Measurements from ENCODE around the gene ANKEF1.

The ANKEF1 gene

GRCh38 chr20:10014431-10014830 lies 20.4 kb upstream of the ANKEF1 start:
- TF ChIP-seq, protein P1, sequence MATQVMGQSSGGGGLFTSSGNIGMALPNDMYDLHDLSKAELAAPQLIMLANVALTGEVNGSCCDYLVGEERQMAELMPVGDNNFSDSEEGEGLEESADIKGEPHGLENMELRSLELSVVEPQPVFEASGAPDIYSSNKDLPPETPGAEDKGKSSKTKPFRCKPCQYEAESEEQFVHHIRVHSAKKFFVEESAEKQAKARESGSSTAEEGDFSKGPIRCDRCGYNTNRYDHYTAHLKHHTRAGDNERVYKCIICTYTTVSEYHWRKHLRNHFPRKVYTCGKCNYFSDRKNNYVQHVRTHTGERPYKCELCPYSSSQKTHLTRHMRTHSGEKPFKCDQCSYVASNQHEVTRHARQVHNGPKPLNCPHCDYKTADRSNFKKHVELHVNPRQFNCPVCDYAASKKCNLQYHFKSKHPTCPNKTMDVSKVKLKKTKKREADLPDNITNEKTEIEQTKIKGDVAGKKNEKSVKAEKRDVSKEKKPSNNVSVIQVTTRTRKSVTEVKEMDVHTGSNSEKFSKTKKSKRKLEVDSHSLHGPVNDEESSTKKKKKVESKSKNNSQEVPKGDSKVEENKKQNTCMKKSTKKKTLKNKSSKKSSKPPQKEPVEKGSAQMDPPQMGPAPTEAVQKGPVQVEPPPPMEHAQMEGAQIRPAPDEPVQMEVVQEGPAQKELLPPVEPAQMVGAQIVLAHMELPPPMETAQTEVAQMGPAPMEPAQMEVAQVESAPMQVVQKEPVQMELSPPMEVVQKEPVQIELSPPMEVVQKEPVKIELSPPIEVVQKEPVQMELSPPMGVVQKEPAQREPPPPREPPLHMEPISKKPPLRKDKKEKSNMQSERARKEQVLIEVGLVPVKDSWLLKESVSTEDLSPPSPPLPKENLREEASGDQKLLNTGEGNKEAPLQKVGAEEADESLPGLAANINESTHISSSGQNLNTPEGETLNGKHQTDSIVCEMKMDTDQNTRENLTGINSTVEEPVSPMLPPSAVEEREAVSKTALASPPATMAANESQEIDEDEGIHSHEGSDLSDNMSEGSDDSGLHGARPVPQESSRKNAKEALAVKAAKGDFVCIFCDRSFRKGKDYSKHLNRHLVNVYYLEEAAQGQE (IDR thresholded peaks at IDR 0.05; ENCODE audit: insufficient read depth in 1 of 2, low read depth in 2 of 2, low read length in 2 of 2), result no peak
- TF ChIP-seq POLR2AphosphoS5 (IDR thresholded peaks at IDR 0.05; ENCODE audit: low read depth, low read length) (no peak), TAF1 (IDR thresholded peaks at IDR 0.05; ENCODE audit: borderline replicate concordance, insufficient read depth, low read length) (no peak), FOXP2 (optimal IDR thresholded peaks at IDR 0.05; ENCODE audit: borderline replicate concordance, extremely low read depth, extremely low read length, insufficient read depth) (no peak), SIN3A (IDR thresholded peaks at IDR 0.05; ENCODE audit: borderline replicate concordance, insufficient read depth, low read length) (no peak)

DNA sequence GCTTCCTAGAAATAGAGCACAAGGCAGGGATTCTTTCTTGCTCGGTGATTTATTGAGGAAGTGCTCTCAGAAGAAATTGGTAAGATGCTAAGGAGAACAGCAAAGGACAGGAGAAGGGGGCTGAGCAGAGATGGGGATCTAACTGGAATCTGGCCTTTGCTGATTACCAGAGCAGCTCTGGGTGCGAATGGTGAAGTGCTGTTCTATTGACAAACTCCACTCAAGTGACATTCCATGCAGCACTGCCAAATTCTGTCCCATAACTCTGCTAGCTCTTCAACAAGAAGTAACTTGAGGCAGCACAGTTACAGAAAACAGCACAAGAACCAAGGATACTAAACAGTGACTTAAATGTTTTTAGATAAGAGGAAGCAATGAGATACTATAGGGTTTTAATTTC lies 13.8 kb upstream of the ANKEF1 start:
- TF ChIP-seq TAF1 (IDR thresholded peaks at IDR 0.05; ENCODE audit: borderline replicate concordance, insufficient read depth, low read length) (no peak), FOXP2 (optimal IDR thresholded peaks at IDR 0.05; ENCODE audit: borderline replicate concordance, extremely low read depth, extremely low read length, insufficient read depth) (no peak)

GRCh38 chr20:10022625-10023024 lies 12.2 kb upstream of the ANKEF1 start:
- TF ChIP-seq TAF1 (IDR thresholded peaks at IDR 0.05; ENCODE audit: borderline replicate concordance, insufficient read depth, low read length), result no peak
- TF ChIP-seq, protein P1 (IDR thresholded peaks at IDR 0.05; ENCODE audit: insufficient read depth in 1 of 2, low read depth in 2 of 2, low read length in 2 of 2), result no peak
- no peak for TF ChIP-seq FOXP2 (optimal IDR thresholded peaks at IDR 0.05; ENCODE audit: borderline replicate concordance, extremely low read depth, extremely low read length, insufficient read depth)
- no peak for TF ChIP-seq SIN3A (IDR thresholded peaks at IDR 0.05; ENCODE audit: borderline replicate concordance, insufficient read depth, low read length)
- no peak for TF ChIP-seq POLR2AphosphoS5 (IDR thresholded peaks at IDR 0.05; ENCODE audit: low read depth, low read length)

- no peak for TF ChIP-seq POLR2AphosphoS5 (IDR thresholded peaks at IDR 0.05; ENCODE audit: low read depth, low read length)
- no peak for TF ChIP-seq TAF1 (IDR thresholded peaks at IDR 0.05; ENCODE audit: borderline replicate concordance, insufficient read depth, low read length)
- no peak for TF ChIP-seq SIN3A (IDR thresholded peaks at IDR 0.05; ENCODE audit: borderline replicate concordance, insufficient read depth, low read length)
- no peak for TF ChIP-seq FOXP2 (optimal IDR thresholded peaks at IDR 0.05; ENCODE audit: borderline replicate concordance, extremely low read depth, extremely low read length, insufficient read depth)
- TF ChIP-seq, protein P1 (IDR thresholded peaks at IDR 0.05; ENCODE audit: insufficient read depth in 1 of 2, low read depth in 2 of 2, low read length in 2 of 2), result no peak
Measured at GRCh38 chr20:10023911-10024310, 10.9 kb upstream of the ANKEF1 start.

- TF ChIP-seq SIN3A (IDR thresholded peaks at IDR 0.05; ENCODE audit: borderline replicate concordance, insufficient read depth, low read length), result no peak
- TF ChIP-seq POLR2AphosphoS5 (IDR thresholded peaks at IDR 0.05; ENCODE audit: low read depth, low read length), result no peak
- TF ChIP-seq, protein P1 (IDR thresholded peaks at IDR 0.05; ENCODE audit: insufficient read depth in 1 of 2, low read depth in 2 of 2, low read length in 2 of 2), result no peak
- no peak for TF ChIP-seq FOXP2 (optimal IDR thresholded peaks at IDR 0.05; ENCODE audit: borderline replicate concordance, extremely low read depth, extremely low read length, insufficient read depth)
- TF ChIP-seq TAF1 (IDR thresholded peaks at IDR 0.05; ENCODE audit: borderline replicate concordance, insufficient read depth, low read length), result no peak
Measured at GRCh38 chr20:10033905-10034650, 709 bp upstream of the ANKEF1 start.

Data from PFSK-1 (cell line).